NK-92 treated with Interleukin-12 subunit alpha and Interleukin-12 subunit beta, amount 100 ng/mL, for 24 hours (cell line): ENCODE measurements around the gene MAX.

Source experiments
- DNase-seq: peaks from one replicate; lab custom pipeline; 2025; lab: John Stamatoyannopoulos, UW

Gene MAX, protein sequence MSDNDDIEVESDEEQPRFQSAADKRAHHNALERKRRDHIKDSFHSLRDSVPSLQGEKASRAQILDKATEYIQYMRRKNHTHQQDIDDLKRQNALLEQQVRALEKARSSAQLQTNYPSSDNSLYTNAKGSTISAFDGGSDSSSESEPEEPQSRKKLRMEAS

GRCh38 chr14:65102441-65103149 lies at the start of gene MAX:
Gene MAX, minus strand, starts transcription at chr14:65102517. Its CDS starts 178 bp downstream, at chr14:65102339.
- DNase-seq: peak; percentile 95

DNA sequence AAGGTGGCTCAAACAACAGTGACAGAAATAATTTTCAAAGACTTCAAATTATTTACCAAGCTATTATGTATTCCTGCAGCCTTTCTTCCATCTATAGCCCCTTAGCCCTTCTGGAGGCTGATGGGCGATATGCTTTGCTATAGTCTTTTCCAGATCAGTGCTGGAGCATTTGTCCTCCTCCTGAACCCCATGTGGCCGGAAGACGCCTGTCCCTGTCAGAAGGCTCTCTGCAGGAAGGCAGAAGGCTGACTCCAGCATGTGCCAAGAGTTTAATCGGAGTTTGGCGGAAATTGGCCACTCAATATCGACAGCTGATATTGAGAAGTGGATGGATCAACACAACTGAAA lies 49.3 kb upstream of the MAX start:
- DNase-seq: no peak

GRCh38 chr14:65150898-65151608 lies 48.7 kb upstream of the MAX start:
- DNase-seq: no peak

- DNase-seq: no peak
Observed at GRCh38 chr14:65149116-65149515, 46.8 kb upstream of the MAX start.

DNA sequence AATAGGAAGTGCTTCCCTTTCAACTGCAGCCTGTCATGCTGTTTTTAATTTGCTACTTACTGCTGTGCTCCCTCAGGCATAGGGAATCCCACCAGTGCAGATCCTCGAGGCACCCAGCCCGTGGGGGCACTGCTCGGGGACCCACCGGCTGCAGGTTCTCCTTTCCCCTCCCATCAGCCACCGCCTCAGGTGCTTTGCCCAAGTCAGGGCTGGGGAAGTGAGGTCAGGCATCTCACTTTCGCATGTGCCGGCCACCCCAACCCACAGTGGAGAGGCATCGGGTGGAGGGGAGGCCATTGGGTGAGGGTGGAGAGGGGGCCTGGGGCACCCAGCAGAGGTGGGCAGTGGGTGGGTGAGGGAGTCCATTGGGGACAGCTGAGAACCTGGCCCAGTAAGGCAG lies 41.9 kb upstream of the MAX start:
- DNase-seq: no peak

GRCh38 chr14:65142914-65143625 lies 40.8 kb upstream of the MAX start:
- DNase-seq: no peak

DNA sequence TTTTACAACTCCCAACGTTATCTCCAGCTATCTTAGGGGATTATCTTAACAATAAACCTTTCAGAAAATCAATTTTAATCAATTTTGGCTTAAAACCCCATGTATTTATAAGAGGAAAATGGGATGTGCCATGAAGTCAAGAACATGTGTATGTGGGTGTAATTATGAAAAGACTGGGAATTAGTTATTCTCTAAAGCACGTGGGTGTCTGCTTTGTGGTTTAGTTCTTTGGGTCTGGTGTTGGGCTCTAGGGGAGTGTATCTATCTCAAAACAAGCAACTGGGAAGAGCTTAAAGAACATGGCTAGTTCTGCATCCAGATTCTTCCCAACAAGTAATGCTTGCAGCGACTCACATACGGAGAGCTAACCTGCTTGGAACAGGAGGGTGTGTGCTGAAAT lies 40.1 kb upstream of the MAX start:
- DNase-seq: no peak

DNA sequence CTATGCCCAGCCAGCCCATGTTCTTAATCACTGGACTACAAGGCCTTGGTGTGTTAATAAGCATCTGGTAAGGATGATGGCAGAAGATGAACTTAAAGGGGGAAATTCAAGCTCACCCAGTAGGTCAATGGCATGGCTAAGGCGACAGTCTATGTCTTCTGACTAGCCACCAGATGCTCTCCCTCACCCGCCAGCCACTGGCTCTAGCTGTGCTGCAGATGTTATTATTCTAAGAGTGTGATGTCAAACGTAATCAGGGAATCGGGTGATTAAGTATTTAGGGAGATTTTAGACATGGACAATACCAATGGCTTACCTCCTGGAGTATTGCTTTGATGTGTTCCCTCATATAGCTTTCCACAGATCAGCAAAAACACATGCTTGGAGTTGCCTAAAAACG lies 39.2 kb upstream of the MAX start:
- DNase-seq: no peak

GRCh38 chr14:65137648-65138307 lies 35.5 kb upstream of the MAX start:
- DNase-seq: no peak

DNA sequence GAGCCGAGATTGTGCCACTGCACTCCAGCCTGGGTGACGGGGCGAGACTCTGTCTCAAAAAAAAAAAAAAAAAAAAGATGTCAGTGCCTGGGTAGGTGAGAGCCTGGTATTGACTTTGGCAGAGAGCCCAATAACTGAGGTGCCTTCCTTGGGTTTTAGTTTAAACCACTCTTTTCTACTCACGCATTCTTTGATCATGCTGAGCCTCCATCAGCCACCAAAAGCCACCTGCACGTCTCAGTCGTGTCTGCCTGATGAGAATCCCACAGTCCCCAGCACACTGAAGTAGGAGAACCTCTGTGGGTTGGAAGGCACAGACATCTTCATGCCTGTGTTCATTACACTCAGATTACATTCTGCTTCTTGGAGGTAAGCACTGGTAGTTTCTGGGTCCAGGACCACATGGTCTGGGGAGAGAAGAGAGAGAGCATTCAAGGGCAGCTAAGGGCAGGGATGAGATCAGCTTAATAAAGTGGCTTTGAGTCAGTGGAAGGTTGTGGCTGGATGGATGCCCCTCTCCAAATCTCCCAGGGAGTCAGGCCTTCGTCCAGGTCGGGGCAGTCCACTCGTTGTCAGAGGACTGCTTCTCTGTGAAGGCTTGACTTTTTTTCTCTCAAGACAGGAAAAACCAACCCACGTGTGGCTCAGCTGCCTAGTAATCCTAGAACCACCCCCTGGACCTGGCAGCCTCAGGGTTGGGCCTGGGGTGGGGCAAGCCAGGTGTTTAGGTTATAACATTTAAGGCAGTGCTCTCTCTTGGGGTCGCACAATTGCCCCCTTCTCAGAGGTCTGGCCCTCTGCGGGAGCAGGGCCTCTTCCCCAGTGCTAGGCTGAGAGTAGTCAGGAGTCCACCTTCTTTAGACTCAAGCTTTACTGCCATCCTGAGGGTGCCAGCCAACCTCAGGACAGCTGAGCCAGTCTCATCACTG lies 32.6 kb upstream of the MAX start:
- DNase-seq: no peak

DNA sequence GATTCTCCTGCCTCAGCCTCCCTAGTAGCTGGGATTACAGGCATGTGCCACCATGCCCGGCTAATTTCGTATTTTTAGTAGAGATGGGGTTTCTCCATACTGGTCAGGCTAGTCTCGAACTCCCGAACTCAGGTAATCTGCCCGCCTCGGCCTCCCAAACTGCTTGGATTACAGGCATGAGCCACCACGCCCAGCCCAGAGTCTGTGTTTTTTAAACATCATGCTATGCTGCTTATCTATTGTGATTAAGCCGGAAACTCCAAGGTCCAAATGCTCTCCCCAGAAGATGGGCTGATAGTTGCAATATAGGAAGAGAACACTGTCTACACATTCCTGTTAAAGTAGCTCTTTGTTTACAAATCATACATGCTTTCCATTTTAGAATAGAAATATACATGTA lies 30.5 kb upstream of the MAX start:
- DNase-seq: no peak

DNA sequence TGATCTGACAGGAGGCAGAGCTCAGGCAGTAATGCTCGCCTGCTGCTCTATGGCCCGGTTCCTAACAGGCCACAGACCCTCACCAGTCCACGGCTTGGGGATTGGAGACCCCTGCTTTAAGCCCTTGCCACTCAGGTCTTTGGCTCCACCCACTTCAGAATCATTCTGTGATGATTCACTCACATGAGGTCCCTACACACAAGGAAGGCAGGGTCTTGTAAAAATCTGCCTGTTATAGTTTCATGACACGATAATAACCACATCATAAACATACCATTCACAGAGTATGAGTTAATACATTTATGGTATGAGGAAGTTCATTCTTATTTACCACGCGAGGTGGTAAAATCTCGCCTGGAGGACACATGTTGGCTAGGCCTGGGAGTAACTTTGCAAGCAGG lies 29.0 kb upstream of the MAX start:
- DNase-seq: no peak

- no peak for DNase-seq
Observed at GRCh38 chr14:65128096-65128495, 25.8 kb upstream of the MAX start.

- no peak for DNase-seq
Observed at GRCh38 chr14:65117769-65118745, 15.7 kb upstream of the MAX start.

DNA sequence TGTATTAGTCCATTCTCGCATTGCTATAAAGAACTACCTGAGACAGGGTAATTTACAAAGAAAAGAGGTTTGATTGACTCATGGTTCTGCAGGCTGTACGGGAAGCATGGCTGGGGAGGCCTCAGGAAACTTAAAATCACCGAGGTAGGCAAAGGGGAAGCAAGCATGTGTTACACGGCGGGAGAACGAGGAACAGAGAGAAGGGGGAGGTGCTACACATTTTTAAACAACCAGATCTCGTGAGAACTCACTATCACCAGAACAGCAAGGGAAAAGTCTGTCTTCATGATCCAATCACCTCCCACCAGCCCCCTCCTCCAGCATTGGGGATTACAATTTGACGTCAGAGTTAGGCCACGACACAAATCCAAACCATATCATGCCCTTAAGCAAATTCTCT lies 13.3 kb upstream of the MAX start:
- DNase-seq: no peak

DNA sequence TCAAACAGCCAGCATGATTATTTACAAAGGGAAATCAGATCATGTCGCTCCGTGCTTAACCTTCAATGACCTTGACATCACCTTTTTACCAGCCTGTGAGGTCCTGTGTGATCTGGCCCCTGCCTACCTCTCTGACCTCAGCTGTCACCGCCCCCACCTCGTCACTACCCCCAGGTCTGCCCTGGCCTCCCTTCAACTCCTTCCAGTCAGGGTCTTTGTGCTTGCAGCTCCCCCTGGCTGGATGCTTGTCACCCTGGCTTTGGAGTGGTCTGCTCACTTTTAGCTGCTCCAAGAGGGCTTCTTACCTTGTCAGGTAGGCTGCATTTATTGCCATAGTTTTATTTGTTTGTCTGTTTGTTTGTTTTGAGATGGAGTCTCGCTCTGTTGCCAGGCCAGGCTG lies 8.2 kb upstream of the MAX start:
- DNase-seq: no peak

GRCh38 chr14:65109357-65109756 lies 7.0 kb upstream of the MAX start:
- no peak for DNase-seq

- no peak for DNase-seq
Observed at GRCh38 chr14:65107200-65107599, 4.9 kb upstream of the MAX start.

GRCh38 chr14:65106736-65107135 lies 4.4 kb upstream of the MAX start:
- no peak for DNase-seq

- no peak for DNase-seq
Observed at GRCh38 chr14:65106316-65106715, 4.0 kb upstream of the MAX start.
